CD4-positive, alpha-beta T cell treated with Interleukin-15 for 1 hour (primary cell): ENCODE results near the gene CMC2.

Experiments used
- DNase-seq: peaks from one replicate; pipeline ENCODE4 v3.0.0-alpha.2; 2020

CMC2 gene

GRCh38 chr16:81001330-81001729 is 5.4 kb downstream of the CMC2 start:
- no peak for DNase-seq

- no peak for DNase-seq
These were observed 5.8 kb downstream of the CMC2 start for GRCh38 chr16:81000873-81001272.

GRCh38 chr16:80997964-80998620 is 8.6 kb downstream of the CMC2 start:
- DNase-seq = no peak

- no peak for DNase-seq
These were observed 9.4 kb downstream of the CMC2 start for GRCh38 chr16:80997139-80997798.

GRCh38 chr16:80996688-80997138 is 10.0 kb downstream of the CMC2 start:
- DNase-seq = no peak

- DNase-seq = no peak
These were observed 12.2 kb downstream of the CMC2 start for GRCh38 chr16:80994451-80994850.

- no peak for DNase-seq
These were observed 12.9 kb downstream of the CMC2 start for GRCh38 chr16:80993834-80994233.

GRCh38 chr16:80993307-80993706 is 13.4 kb downstream of the CMC2 start:
- DNase-seq = no peak

GRCh38 chr16:80992676-80993293 is 13.9 kb downstream of the CMC2 start:
- no peak for DNase-seq

GRCh38 chr16:80991792-80992430 is 14.8 kb downstream of the CMC2 start:
- DNase-seq = no peak

GRCh38 chr16:80990978-80991377 is 15.7 kb downstream of the CMC2 start:
- DNase-seq = no peak

- DNase-seq = no peak
These were observed 16.1 kb downstream of the CMC2 start for GRCh38 chr16:80990577-80990976.

GRCh38 chr16:80989801-80990200 is 16.9 kb downstream of the CMC2 start:
- DNase-seq = no peak

GRCh38 chr16:80988756-80989155 is 17.9 kb downstream of the CMC2 start:
- DNase-seq = no peak

GRCh38 chr16:80986557-80986956 is 20.1 kb downstream of the CMC2 start:
- no peak for DNase-seq

- DNase-seq = no peak
These were observed 21.1 kb downstream of the CMC2 start for GRCh38 chr16:80985611-80986010.

- DNase-seq = no peak
These were observed 22.4 kb downstream of the CMC2 start for GRCh38 chr16:80984124-80984892.

GRCh38 chr16:80982646-80983045 is 24.0 kb downstream of the CMC2 start:
- DNase-seq = no peak

GRCh38 chr16:80981103-80981502 is 25.6 kb downstream of the CMC2 start:
- DNase-seq = no peak

- DNase-seq = no peak
These were observed 29.7 kb downstream of the CMC2 start for GRCh38 chr16:80976946-80977345.

GRCh38 chr16:80974649-80975376 is 31.9 kb downstream of the CMC2 start:
- no peak for DNase-seq

GRCh38 chr16:80973991-80974390 is 32.7 kb downstream of the CMC2 start:
- no peak for DNase-seq
